Stimulated activated CD4-positive, alpha-beta T cell treated with anti-CD3 and anti-CD28 coated beads, Interleukin-1b, Interleukin-23, amount 100 ng/mL, for 48 hours (primary cell): Measurements from ENCODE around the gene VPS13D.

Experiments
- DNase-seq: peaks from one replicate; pipeline ENCODE4 v3.0.0-alpha.2; 2020

VPS13D gene

DNA sequence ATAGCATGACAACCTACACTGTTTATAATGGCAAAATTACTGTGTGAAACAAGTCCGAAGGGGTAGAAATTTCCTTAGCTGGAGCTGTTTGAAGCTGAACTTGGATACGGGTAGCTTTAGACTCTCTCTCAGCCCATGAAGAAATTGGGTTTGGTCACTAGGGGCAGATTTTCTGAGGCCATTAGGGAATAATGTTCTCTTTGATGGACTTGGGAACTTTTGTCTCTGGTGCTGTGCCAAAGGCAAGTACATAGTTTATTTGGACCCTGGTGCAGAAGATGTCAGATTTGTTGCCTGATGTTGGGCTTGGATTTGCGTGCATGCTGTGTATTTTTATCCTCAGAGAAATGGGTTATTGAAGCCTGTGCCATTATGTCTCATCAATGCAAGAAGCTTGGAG lies 109.6 kb downstream of the VPS13D start:
- DNase-seq = no peak

DNA sequence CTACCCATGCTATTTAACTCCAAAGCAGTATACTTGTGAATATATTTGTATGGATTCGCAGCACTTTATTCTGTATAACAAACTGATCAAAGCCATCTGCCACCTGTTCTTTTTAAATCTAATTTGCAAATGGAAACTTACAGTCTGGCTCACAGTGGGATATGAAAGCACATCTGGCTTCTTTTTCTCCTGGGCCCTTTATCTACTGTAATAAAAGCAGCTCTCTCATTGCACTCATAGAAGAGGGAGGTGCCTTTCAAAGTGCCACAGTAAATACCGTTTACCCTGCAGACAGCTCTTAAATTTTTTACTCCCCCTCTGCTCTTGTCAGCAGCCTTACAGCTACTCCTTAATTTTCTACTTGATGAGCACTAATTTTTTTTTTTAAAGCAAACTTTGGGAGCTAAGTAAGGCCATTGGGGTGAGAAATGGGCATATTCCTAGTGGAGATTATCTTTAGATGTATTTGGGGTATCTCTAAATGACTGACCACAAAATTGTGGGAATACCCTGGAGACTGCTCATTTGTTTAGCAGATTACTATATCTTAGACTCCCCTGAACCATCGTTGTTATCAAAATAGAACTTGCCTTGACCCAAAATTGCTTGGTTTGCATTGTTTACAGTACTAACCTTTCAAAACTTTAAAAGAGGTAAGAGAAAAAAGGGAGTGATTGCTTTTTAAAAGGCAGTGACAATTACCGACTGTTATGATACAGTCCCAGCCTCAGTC lies 110.1 kb downstream of the VPS13D start:
- DNase-seq = no peak

DNA sequence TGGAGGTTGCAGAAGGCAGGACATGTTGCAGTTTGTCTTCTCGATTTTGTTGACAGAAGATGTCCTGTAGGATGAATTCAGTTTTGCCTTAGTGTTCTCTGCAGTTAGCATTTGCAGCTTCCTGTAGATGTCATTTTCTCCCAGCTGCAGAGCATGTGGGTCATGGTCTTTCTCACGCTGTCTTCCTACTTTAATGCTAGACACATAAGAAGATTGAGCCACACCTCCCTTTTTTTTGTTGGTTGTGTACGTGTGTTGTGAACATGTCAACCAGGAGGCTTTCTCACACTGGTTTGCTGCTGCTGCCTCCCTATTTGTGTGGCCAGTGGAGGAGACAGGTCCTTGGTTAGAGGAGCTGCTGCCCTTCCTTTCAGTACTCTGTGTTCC lies 110.7 kb downstream of the VPS13D start:
- no peak for DNase-seq

DNA sequence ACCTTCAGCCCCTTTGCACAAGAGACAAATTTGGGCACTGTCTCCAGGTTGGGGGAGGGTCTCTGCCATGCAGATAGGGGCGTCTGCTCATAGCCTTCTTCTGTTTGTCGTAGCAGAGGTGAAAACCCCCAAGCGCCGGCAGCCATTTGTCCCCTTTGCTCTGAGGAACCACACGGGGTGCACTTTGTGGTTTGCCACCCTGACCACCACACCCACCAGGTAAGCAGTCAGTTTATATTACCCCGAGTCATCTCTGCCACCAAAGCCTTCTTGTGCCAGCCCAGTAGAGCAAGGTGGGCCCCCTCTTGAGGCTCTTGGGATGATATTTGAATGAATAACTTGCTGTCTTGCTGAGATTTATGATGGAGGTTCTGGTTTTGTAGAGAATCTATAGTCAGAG lies 111.8 kb downstream of the VPS13D start:
- DNase-seq = no peak

DNA sequence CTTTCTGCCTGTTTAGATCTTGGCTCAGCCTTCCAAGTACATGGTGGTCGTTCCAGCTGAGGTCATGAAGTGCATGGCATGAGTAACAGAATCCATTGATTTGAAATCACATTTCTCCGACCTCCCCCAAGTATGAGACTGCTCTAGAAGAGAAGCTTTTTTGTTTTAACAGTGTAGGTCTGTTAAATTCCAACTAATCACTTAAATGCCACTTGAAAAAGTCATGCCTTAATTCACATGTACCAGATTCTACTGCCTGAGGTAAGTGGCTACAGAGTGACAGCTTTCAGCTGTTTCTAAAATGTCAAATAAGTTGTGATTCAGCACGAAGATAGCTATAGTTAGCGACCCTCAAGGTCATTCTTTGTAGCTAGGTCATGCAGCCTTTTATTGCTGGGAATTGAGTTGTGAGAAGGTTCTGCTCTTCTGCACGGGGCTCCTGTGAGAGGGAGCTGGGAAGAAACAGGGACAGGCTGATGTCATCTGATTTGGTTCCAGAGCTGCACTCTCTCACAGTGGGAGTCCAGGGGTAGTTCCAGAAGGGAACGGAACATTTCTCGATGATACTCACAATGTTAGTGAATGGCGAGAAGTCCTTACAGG lies 112.7 kb downstream of the VPS13D start:
- DNase-seq = no peak

DNA sequence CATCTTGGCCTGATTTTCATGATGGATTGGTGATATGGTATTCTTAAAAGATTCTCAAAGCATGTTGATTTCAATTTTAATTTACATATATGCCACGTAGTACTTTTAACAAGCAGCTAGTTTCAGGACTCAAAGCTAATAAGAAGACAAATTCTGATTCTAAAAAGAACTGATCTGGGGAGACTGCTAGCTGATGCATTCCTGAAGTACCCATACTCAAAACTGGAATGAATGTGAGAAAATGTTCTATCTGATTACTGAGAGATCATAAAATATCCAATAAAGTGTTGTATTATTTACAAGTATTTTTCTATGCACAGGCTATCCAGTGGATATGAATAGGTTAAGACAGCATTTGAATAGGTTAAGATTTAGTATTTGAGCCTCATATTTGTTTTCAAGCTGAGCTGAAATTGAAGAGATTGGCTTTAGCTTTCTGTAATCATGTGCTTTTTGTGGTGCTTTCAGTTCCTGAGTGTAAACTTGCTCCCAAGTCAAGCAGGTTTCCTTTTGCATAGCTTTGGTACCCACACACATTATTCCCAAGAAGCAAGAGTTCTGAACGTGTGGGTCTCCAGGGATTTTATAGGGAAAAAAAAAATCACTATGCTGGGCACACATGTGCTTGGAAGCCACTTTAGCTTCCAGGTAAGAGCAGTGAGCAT lies 114.1 kb downstream of the VPS13D start:
- DNase-seq = no peak

DNA sequence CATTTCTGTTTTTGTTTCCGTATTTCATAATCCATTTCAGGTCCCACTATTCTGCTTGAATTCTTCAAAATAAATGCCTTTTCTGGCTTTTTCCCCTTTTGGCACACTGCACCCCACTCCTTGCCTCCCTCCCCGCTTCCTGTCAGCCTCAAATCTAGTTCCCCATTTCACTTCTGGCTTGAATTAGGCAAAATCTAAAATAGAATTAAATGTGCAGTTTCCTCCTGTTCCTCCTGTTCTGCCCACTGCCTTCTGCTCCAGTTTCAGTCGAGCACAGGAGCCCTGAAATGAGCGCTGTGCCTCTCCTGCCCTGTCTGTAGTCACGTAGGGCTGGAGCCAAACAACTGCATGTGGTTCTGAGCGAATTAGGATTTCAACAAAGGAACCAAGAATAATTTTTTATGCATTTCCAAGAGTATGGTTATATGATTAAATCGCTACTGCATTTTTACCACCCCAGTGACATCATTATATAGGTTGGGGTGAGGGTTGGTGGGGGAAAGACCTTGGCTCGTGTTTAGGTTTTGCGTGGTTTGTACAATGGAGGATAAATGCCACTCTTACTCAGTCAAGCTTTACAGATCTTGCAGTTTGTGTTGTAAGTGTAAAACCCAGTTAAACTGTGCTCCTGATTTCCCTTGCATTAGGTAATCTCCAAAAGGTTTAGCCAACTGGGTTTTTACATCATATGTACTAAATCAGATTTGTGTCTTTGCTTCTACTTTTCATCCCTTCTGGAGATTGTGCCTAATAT lies 114.9 kb downstream of the VPS13D start:
- DNase-seq = peak; percentile 14

DNA sequence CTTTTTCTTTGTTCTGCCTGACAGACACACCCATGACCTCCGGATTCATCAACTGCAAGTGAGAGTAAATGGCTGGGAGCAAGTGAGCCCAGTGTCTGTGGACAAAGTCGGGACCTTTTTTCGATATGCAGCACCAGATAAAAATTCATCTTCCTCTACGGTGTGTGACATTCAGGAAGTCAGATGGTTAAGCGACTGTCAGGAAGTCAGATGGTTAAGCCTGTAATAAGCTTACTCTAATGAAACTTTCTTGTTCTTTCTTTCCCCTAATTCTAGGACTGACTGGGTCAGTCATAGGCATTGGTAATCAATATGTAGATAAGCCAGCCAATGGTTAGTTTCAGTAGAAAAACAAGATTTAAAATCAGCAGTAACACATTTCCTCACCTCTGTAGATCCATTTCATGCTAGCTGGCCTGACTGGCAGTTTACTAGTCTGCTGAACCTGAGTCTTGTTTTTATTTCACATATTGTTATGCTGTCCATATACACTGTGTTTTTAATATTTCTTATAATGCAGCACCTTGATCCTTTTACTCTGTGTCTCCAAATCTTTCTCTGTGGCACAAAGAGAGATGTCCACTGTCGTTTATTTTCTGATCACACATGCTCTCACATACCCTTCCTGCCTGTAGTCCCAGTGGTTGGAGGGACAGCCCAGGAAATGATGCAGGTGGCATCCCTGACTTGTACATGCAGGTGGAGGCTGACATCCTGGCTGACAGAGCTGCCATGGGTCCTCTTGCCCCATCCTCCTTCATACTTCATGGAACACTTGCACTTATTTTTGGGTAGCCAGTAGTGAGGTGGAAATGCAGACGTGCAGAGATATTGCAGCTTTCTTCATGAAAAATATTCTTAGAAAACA lies 115.8 kb downstream of the VPS13D start:
- DNase-seq = no peak

DNA sequence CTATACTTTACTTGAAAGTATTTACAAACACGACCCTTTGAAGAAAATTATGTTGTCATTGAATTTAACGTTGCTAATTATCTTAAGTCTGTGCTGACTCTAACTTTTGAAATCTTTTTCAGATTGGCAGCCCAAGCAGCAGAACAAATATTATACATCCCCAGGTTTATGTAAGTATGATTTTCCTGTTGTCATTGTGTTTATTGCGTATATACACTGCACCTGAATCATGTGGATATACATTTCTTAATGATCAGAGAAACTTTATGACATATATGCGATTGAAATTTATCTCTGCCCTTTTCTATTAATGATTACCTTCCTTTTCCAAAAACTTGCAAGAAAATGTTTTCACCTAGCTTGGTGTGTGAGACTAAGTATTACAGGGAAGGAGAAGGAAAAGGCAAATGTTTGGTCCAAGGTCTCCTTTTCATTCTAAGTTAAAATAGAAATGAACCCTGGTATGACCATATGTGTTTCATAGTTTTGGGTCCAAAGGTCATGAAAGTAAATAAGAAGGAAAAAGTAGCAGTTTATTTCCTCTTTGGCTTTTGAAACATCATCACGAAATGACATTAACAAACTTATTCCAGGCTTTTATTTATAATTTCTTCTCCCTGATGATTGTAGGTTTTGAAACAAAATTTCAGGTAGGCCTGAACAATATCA lies 116.8 kb downstream of the VPS13D start:
- no peak for DNase-seq

DNA sequence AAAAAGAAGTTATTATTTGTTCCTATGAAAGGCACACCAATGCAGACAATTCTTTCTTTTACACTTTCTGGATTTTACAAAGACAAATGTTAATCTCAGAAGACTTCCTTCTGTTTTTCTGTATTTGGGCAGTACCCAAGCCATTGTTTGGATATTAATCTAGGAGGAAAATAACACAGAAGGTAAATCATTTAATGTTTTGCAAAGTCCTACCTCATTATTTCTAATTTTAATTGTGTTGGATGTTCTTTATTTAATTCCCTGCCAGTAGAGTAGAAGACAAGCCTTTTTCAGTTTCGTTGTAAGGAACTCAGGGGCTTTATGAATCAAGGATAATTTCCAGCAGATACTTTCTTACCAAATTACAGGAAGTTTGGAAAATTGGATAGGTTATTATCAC lies 118.3 kb downstream of the VPS13D start:
- DNase-seq = no peak

DNA sequence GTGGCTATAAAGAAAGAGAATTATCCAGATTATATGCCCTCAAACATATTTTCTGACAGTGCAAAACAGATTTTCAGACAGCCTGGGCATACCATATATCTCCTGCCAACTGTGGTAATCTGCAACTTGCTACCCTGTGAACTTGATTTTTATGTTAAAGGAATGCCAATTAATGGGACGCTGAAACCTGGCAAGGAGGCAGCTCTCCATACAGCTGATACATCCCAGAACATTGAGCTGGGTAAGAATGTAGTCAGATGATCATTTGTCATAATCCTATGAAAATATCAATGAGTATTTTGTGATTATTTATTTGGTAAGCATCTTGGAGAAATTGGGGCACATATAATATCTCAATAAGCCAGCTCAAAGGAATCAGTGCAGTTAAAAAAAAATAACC lies 124.2 kb downstream of the VPS13D start:
- DNase-seq = no peak

DNA sequence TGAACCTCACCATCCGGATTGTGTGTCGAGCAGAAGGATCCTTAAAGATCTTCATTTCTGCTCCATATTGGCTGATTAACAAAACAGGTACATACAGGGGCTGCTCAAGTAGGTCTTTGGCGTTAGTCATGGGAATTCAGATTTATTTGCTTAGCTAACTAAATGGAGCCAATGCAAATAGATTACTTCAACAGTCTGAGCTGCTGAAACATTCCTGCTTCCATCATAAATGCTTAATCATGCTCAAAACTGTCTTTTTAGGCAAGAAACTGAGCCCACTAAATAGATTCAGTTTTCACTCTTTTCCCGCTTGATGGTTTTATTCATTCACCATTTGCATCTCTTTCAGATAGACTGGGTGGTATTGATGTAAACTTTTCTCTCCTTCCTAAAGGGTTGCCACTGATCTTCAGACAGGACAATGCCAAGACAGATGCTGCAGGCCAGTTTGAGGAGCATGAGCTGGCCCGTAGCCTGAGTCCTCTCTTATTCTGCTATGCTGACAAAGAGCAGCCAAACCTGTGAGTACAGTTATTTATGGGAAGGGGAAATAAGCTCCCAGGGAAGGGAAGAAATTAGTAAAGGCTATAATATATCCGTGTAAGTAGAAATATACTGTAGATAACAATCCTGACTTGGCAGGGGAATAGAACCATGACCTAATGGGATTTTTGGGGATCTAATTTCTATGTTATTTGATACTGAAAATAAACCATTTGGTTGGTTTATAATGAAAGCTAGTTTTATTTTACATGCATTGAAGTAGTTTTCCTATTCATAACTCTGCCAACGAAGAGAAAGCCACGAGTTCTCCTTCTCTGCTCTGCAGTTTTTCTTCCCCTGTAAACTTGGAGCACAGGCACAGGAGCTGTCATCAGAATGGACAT lies 126.4 kb downstream of the VPS13D start:
- no peak for DNase-seq

DNA sequence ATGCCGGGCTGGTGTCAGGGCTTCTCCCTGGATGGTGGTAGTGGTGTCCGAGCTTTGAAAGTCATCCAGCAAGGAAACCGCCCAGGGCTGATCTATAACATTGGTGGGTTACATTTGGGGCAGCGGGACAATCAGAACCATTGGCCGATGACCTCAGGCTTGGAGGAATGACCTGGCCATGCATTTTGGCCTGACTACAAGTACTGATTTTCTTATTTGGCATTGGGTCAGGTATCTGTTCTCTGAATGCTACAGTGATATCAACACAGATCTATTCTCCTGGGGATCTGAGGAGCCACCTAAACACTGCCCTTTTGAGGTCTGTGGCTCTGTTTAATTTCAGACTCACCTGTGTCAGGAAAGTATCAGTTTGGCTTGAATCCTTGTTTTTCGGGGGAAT lies 128.7 kb downstream of the VPS13D start:
- no peak for DNase-seq

DNA sequence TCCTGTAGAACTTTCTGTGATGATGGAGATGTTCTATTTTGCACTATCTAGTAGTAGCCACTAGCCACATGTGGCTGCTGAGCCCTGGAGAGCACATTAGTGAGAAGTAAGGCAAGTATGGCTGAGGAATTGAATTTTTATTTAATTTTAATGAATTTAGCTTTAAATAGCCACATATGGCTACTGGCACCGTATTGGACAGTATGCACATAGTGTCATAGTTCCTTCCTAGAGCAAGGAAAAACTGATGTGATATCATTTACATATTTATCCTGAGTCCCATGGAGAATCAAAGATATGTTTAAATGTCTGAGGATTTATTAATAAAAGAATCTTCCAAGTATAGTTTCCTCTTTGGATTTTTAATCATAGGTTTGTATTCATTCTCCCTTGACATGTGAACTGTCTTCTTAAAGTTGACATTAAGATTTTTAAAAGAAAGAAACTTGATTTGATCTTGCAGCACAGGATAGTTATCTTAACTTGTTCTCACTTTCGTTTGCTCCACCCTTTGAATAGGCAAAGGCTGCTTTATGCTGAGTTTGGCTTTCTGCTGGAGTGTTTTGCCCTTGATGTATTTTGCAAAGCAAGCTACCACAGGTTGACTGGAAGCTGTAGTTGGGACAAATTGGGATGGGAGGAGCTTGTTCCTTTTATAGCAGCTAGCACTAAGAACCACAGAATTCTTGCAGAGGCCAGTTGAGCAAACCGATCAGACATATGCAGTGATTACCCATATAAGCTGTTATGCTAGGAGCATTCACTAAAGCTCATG lies 129.7 kb downstream of the VPS13D start:
- no peak for DNase-seq

DNA sequence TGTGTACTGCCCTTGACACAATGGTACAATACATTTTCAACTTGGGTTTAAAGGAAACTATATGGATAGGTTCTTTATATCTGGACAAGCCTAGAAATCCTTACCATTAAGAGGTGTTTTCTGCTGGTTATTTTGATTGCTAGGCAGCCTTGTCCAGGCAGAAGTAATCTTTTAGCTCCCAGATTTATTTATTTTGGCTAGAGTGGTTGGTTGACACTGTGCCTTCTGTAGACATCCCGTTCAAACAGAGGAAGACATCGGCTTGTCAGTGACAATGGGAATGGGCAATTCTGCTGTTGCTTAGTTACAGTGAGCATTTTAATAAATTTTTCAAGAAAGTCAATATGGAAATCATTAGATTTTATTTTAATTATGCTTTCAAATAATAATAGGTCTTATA lies 138.8 kb downstream of the VPS13D start:
- no peak for DNase-seq

DNA sequence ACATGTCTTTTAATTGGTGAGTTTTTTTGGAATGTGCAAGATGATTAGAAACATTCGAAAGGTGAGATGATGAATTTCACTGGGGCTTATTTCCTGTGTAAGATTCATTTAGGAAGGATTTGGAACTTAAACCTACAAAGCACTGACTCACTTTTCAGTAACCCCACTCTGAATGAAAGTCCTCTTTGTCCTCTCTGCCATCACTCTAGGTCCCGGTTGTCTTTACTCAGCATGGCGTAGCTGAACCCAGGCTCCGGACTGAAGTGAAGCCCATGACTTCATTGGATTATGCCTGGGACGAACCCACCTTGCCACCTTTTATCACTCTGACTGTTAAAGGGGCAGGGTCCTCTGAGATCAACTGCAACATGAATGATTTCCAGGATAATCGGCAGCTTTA lies 139.4 kb downstream of the VPS13D start:
- no peak for DNase-seq

DNA sequence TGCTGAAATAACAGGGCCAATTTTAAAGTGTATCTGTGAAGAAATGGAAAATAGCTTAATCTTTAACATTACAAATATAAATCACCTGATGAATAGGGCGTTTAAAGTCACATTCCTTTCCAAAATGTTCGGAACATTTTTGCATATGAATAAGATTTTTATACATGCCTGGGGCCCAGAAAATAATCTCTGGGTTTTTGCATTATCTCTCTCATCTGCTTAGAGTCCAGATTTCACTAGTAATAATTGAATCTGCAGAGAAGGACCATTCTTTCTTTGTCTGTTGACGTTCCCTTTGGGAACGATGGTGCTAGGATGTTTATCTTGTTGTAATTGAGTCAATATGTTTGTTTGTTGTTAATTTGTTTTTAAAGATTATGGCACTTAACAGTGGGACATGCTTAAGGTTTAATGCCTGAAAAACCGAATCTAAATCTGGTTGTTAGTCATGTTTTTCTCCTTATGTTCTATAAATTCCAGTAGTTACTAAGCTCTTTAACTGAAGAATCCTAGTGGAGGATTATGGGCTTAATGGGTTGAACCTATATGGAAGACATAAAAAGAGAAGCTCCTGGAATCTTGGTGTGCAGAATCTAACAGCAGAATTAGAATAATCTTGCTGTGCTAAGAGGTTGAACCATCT lies 140.6 kb downstream of the VPS13D start:
- DNase-seq = no peak

DNA sequence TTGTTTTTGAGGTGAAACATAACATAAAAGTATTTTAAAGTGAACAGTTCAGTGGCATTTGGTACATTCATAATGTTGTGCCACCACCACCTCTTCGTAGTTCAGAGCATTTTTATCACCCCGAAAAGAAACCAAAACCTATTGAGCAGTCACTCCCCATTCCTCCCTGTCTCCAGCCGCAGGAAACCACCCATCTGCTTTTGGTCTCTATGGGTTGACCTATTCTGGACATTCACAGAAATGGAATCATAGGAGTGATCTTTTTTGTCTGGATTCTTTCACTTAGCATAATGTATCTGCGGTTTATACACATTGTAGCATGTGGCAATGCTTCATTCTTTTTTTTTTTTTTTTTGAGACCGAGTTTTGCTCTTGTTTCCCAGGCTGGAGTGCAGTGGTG lies 141.2 kb downstream of the VPS13D start:
- no peak for DNase-seq

DNA sequence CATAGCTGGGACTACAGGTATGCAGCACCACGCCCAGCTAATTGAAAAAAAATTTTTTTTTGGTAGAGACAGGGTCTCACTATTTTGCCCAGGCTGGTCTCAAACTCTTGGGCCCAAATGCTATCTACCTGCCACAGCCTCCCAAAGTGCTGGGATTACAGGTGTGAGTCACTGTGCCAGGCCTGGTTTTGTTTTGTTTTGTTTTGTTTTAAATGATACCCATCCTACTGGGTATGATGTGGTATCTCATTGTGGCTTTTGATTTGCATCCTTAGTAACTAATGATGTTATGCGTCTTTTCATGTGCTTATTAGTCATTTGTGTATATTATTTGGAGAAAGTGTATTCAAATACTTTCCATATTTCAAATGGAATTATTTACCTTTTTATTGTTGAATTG lies 142.3 kb downstream of the VPS13D start:
- peak; percentile 4 for DNase-seq

DNA sequence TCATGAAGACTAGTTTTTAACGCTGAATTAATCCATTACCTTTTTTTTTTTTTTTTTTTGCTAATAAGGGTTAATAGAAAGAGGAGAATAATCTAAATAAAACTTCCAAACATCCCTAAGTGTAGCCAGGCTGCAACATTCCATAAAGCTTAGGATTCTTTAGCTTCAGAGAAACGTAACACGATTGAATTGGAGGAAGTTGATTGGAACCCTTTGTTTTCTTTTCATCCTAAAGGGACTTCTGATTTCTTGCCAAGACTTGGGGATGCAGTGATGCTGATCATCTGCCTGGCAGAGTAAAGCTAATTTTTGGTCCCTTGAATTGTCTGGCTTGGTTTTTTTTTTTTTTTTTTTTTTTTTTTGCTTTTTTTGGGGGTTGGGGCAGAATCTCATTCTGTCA lies 142.9 kb downstream of the VPS13D start:
- no peak for DNase-seq
